ENCODE results near the gene AATK.

GRCh38 chr17:81073967-81074839 is 91.8 kb downstream of the AATK start:
- TF ChIP-seq PATZ1 (CRISPR knock-in tag; IDR thresholded peaks at IDR 0.05; ENCODE audit: borderline replicate concordance) (no peak), ESRRG (CRISPR knock-in tag; IDR thresholded peaks at IDR 0.05) (no peak)

Data from SK-N-SH treated with all-trans-retinoic acid at 6 μM for 48 hours (cell line).